ENCODE data around the gene ELF3.

DNA sequence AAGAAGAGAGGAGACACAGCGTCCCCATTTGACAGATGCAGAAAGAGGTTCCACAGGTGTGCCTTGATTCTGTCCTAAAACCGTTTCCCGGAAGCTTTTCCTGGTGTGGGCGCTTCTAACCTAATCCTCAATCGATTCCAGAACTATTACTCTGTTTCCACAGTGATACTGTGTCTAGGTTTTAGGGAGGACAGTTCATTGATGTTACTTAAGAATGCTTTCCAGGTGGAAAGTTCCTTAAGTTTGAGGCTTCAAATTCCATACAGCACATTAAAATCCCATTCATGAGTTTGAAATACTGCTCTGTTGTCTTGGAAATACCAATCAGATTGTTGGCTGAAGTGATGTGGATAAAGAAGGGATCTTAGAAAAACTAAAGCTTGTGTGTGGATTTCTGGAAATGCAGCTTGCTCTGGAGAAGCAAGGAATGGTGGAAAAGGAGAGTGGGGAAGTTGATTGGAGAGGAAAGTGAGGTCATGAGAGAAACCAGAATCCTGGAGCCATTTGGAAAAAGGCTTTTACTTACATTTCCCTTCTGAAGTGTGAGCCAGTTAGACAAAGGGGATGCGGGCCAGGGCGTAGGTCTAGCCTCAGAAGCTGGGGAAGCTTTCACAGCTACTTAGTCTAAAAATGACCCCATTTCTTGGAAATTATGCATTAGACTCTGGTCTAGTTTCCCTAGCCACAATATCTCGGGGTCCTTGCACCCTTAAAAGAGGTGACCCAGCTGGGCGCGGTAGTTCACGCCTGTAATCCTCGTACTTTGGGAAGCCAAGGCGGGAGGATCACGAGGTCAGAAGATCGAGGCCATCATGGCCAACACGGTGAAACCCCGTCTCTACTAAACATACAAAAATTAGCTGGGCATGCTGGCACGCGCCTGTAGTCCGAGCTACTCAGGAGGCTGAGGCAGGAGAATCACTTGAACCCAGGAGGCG lies 6.7 kb downstream of the ELF3 start:
- TF ChIP-seq POLR2AphosphoS5 (IDR thresholded peaks at IDR 0.05): no peak
- no peak for TF ChIP-seq EP300 (conservative IDR thresholded peaks at IDR 0.05; ENCODE audit: poor library complexity, severe bottlenecking)
- TF ChIP-seq TAF1 (IDR thresholded peaks at IDR 0.05; ENCODE audit: low read depth): no peak
- no peak for TF ChIP-seq EZH2 (IDR thresholded peaks at IDR 0.05; ENCODE audit: borderline replicate concordance, insufficient read depth, low read length, poor library complexity, severe bottlenecking)
- TF ChIP-seq, protein P1, sequence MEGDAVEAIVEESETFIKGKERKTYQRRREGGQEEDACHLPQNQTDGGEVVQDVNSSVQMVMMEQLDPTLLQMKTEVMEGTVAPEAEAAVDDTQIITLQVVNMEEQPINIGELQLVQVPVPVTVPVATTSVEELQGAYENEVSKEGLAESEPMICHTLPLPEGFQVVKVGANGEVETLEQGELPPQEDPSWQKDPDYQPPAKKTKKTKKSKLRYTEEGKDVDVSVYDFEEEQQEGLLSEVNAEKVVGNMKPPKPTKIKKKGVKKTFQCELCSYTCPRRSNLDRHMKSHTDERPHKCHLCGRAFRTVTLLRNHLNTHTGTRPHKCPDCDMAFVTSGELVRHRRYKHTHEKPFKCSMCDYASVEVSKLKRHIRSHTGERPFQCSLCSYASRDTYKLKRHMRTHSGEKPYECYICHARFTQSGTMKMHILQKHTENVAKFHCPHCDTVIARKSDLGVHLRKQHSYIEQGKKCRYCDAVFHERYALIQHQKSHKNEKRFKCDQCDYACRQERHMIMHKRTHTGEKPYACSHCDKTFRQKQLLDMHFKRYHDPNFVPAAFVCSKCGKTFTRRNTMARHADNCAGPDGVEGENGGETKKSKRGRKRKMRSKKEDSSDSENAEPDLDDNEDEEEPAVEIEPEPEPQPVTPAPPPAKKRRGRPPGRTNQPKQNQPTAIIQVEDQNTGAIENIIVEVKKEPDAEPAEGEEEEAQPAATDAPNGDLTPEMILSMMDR (IDR thresholded peaks at IDR 0.05; ENCODE audit: poor library complexity, severe bottlenecking): no peak
- TF ChIP-seq, protein P2, sequence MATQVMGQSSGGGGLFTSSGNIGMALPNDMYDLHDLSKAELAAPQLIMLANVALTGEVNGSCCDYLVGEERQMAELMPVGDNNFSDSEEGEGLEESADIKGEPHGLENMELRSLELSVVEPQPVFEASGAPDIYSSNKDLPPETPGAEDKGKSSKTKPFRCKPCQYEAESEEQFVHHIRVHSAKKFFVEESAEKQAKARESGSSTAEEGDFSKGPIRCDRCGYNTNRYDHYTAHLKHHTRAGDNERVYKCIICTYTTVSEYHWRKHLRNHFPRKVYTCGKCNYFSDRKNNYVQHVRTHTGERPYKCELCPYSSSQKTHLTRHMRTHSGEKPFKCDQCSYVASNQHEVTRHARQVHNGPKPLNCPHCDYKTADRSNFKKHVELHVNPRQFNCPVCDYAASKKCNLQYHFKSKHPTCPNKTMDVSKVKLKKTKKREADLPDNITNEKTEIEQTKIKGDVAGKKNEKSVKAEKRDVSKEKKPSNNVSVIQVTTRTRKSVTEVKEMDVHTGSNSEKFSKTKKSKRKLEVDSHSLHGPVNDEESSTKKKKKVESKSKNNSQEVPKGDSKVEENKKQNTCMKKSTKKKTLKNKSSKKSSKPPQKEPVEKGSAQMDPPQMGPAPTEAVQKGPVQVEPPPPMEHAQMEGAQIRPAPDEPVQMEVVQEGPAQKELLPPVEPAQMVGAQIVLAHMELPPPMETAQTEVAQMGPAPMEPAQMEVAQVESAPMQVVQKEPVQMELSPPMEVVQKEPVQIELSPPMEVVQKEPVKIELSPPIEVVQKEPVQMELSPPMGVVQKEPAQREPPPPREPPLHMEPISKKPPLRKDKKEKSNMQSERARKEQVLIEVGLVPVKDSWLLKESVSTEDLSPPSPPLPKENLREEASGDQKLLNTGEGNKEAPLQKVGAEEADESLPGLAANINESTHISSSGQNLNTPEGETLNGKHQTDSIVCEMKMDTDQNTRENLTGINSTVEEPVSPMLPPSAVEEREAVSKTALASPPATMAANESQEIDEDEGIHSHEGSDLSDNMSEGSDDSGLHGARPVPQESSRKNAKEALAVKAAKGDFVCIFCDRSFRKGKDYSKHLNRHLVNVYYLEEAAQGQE (IDR thresholded peaks at IDR 0.05; ENCODE audit: borderline replicate concordance): no peak
- TF ChIP-seq SMC3 (conservative IDR thresholded peaks at IDR 0.05; ENCODE audit: poor library complexity): no peak
- no peak for TF ChIP-seq RAD21 (conservative IDR thresholded peaks at IDR 0.05)

All from neural cell (in vitro differentiated cells).